GM19193 (cell line): ENCODE data around the gene KAZN.

Source experiments
- POLR2A ChIP-seq: IDR thresholded peaks from 4 replicates; pipeline ENCODE4 v1.6.1; 2011; ENCODE audit not compliant: insufficient read depth, insufficient read length; ENCODE audit errors: extremely low read depth

KAZN gene

DNA sequence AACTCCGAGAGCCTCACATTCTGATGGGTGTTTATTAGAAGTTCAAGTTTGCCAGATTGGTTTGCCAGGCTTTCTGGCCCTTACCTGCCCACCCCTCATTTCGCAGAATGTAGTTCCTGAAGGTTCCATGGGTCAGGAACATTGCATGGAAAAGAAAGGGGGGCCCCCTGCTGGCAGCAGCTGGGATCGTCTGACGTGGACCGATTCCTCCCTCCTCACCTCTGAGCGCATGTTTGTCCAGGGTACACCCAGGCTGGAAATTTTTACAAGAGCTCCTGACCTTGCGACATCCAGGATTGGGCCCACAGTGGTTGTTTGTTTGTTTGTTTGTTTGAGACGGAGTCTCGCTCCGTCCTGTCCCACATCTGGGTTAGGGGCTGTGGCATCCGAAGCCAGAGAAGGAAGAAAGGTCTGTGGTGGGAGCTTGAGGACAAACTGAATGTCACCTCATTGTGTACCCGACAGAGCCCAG, 429.1 kb downstream of the KAZN start:
- no peak for TF ChIP-seq POLR2A

DNA sequence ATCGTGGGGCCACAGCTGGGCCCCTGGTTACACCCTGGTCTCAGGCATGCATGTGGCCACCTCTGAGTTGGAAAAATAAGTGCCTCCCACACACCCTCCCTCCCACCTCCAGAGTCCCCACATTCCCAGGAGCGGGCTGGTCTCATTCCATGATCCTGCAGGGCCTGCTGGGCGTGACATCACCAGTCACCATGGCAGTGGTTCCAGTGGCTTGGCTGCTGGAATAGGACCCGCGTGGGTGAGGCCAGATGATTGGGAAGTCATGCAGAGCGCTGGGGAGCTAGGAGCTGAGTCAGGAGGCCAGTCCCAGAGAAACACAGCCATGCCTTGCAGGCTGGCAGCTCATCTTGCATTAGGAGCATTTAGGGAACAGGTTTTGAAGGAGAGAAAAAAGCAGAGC, 429.6 kb downstream of the KAZN start:
- no peak for TF ChIP-seq POLR2A

DNA sequence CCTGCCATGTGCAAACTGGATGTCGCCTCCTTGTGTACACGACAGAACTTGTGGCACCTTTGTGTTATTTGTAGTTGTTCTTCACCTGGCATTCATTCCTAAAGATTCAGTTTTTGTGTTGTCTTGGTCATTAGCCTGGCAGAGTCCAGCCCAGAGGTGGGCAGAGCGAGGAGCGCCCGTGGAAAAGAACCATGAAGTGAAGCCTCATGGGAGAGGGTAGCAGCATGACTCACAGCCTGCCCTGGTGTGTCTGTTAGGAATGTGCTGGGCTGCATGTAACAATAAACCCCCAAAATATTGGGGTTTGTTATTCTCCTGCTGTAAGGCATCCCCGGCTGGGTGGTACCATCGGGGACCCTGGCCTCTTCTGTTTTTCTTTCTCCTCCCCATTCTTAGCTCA, 430.1 kb downstream of the KAZN start:
- no peak for TF ChIP-seq POLR2A

DNA sequence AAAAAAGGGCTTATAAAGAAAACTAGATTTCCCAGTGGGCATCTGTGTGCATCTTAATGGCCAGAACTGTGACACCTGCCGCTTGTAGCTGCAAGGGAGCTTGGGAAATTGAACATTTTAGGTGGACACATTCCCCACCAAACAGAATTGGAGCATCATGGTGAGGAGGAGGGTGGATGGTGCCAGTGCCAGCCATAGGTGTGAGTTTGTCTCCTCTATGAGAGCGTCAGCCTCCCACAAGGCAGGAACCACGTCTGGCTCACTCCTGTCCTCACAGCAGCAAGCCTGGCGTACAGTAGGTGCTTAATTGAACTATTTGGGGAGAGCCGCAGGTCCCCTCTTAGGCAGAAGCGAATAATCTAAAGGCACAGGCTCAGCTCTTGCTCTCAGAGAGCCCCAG, 430.6 kb downstream of the KAZN start:
- TF ChIP-seq POLR2A, result no peak

DNA sequence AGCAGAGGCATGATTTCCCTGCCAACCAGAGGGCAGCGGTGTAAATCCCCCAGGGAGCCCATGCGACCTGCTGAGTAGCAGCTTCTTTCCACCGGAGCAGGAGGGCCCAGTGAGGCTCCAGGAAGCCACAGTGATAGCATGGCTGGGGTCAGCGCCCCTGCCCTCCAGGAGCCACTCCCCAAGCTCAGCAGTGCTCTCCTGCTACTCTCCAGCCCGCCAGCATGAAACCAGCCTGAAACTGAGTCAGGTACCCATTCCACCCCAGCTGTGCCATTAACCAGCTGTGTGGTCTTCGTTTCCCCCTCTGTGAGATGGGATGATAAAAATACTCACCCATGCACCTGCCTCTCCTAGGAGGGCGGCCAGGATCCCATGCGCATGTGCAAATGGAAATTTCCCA, 431.3 kb downstream of the KAZN start:
- no peak for TF ChIP-seq POLR2A

DNA sequence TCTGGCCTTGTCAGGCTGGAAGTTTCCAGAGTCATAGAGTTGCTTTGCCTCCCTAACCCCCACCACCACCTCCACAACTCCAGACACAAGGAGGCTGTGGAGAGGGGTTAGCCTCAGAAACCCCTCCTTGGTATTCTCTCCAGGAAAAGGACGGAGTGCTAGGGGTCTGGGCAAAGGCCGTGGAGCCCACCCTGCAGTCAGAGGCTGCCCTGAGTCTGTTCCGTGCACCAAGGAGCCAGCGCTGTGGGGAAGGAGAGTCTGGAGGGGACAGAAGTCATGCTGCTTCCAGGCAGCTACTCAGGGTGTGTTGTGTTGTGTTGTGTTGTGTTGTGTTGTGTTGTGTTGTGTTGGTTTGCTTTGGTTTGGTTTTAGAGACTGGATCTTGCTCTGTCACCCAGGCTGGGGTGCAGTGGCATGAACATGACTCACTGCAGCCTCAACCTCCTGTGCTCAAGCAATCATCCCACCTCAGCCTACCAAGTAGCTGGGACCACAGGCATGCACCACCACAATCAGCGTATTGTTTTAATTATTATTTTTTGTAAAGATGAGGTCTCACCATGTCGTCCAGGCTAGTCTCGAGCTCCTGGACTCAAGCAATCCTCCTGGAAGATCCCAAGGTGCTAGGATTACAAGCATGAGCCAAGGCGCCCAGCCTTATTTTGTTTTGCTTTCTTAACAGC, 432.9 kb downstream of the KAZN start:
- no peak for TF ChIP-seq POLR2A

DNA sequence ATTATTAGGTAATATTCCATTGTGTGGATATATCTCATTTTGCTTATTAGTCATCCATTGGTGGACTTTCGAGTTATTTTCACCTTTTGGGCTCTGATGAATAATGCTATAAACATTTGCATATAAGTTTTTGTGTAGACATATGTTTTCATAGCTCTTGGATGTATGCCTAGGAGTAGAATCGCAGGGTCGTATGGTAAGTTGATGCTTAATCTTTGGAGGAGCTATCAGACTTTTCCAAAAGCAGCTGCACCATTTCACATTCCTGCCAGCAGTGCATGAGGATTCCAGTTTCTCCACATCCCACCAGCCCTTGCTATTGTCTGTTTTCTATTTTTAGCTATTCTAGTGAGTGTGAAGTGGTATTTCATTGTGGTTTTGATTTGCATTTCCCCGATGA, 434.8 kb downstream of the KAZN start:
- no peak for TF ChIP-seq POLR2A

DNA sequence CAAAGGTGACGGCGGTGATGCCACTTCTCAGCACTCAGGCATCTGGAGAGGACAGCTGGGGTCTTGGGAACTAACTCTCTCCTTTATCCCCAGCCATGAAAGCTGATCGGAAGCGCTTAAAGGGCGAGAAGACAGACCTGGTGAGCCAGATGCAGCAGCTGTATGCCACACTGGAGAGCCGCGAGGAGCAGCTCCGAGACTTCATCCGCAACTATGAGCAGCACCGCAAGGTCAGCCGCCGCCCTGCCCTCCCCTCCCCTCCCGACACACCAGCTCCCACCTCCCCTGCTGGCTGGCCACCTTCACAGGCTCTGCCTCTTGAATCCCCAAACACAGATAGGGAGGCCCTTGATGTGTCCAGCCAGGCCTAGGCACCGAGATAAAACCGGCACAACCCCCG, 436.2 kb downstream of the KAZN start:
- TF ChIP-seq POLR2A, result no peak

DNA sequence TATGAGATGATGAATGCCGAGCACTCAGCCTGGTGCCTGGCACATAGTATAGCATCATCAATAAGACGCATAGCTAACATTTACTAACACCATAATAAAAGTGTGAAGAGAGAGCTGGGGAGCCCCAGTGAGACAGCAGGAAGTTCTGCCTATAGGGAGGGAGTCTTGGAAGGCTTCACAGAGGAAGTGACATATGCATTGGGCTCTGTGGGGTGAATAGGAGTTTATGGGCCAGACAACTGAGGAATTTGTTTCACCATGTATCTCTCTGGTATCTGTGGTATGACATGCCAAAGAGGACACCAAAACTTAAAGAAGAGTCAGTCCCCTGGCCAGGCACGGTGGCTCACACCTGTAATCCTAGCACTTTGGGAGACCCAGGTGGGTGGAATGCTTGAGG, 436.8 kb downstream of the KAZN start:
- TF ChIP-seq POLR2A, result no peak

DNA sequence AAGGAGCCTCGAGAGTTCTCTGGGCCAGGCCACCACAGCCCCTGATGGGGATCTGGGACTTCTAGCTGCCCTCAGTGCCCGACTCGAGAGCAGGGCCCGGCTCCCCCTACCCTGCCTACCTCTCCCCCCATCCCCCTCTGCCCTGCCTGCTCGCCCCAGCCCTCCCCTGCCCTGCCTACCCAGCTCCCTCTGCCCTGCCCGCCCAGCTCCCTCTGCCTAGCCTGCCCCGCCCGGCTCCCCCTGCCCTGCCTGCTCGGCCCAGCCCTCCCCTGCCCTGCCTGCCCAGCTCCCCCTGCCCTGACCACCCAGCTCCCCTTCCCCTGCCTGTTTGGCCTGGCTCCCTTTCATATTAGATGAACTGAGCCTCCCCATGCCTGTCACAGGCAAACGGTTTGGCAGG, 437.6 kb downstream of the KAZN start:
- TF ChIP-seq POLR2A, result no peak

DNA sequence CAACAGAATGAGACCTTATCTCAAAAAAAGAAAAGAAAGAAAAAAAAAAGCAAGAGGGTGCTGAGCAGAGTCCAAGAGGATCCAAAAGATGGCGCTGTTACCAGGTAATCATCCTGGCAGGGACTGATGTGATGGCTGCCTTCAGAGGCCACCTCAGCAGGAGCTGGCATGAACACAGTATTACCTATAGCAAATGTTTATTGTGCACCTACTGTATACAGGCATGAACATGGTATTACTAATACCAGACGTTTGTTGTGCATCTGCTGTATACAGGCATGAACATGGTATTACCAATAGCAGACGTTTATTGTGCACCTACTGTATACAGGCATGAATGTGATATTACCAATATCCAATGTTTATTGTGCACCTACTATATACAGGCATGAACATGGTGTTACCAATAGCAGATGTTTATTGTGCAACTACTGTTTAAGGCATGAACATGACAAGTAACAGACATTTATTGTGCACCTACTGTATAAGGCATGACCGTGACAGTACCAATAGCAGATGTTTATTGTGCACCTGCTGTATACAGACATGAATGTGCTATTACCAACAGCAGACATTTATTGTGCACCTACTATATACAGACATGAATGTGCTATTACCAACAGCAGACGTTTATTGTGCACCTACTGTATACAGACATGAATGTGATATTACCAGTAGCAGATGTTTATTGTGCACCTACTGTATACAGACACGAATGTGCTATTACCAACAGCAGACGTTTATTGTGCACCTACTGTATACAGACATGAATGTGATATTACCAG, 439.9 kb downstream of the KAZN start:
- no peak for TF ChIP-seq POLR2A

DNA sequence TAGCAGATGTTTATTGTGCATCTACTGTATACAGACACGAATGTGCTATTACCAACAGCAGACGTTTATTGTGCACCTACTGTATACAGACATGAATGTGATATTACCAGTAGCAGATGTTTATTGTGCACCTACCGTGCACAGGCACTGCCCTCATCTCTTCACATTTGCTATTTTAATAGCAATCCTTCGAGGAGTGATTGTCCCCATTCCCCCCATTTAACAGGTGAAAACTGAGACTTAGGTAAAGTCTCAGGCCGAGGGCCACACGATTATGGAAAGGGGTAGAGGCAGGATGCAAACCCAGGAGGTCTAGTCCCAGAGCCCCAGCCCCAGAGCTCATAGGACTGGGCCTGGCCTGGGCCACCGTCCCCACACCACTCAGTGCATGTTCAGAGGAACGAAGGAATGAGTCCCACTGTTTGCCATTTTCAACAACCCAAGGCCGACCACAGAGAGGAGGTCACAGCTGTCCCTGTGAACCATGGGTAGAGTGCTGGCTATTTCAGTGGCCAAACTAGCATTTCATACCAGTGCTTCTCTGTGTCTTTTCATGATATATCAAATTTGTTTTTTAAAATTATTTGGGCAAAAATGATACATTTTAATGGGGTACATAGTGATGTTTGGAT, 440.6 kb downstream of the KAZN start:
- no peak for TF ChIP-seq POLR2A

DNA sequence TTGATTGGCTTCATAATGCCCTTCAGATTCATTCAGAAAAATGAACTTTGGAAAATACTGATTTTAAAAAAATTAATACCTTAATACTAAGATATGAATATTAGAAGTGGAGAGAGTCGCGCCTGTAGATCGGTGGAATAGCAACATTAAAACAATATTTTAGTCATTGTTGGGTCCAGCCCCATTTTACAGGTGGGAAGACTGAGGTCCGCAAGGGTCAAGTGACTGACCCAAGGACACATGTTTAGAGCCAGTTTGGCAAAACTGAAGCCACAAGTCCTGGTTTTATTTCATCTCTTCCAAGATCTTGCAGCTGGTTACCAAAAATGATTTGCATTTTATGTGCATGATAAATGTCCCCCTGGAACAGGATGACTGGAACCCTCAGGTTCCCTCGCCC, 441.4 kb downstream of the KAZN start:
- no peak for TF ChIP-seq POLR2A

DNA sequence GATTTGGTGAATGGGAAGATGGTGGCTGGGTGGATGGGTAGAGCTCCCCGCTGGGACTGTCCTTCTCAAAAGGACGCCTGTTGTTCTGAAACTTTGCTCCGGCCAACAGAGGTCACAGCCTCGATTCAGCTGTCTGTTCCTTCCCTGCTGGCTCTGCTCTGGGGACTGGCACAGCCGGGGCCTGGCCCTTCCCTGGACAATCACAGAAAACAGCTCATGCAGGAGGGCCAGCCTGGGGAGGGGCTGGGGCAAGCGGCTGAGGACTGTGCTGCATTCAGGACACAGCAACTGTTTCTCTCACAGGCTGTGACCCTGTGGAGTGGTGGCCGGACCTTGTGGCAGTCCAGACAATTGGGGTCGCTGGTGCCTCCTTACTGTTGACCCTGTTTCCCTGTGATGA, 444.4 kb downstream of the KAZN start:
- no peak for TF ChIP-seq POLR2A

DNA sequence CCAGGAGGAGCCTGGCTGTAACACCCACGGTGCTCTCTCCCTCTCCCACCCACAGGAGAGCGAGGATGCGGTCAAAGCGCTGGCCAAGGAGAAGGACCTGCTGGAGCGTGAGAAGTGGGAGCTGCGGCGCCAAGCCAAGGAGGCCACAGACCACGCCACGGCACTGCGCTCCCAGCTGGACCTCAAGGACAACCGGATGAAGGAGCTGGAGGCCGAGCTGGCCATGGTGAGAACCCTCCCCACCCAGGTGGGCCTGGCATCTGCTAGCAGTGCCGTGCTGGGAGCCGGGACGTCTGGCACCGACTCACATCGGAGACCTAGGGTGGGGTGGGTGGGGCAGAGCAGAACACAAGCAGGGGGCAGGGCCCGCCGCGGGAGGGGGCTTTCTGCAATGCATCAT, 445.4 kb downstream of the KAZN start:
- TF ChIP-seq POLR2A, result no peak

DNA sequence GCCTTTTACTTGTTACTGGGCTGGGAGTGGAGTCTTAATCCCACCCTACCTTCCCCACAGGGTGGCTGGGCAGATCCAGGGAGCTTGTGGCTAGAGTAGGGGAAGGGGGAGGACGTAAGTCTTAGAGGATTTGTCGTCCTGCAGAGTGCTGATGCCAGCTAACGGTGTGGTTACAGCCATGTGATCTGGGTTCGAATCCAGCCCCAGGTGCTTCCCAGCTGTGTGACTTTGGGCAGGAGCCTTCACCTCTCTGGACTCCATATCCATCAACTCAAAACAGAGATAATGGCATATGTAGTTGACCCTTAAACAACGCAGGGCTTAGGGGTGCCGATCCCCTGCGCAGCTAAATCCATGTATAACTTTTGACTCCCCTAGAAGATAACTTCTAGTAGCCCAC, 446.6 kb downstream of the KAZN start:
- no peak for TF ChIP-seq POLR2A

DNA sequence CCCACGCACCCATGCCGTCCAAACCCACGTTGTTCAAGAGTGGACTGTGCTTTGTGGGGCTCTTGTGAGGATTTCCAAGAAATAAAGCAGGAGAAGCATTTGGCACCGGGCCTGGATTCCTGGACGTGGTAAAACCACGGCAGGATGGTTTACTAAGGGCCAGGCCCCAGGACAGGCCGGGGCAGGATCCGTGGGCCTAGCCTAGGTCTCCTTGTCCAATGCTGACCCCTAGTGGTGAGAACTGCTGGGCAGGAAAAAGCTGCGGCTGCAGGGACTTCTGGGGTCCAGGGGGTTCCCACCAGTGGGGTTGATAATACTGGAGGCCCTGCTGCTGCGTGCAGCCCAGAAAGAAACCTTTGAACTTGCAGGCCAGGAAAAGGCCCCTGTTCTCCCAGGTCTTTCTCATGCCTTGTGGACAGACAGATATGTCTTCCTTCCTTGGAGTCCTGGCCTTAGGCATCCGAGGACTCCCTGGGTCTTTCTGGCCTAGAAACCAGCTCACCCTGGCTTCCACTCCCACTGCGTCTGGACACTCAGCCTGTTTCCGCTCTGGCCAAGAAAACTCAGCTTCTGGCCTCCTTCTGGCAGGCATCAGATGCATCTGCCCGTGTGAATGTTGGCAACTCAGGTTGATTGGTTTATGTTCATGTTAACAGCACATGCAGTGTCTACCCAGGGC, 448.1 kb downstream of the KAZN start:
- no peak for TF ChIP-seq POLR2A
